Calu3 (cell line): ENCODE results near the gene OXGR1. TPM values are rescaled to one million over a fixed set of nuclear protein-coding genes. Genes with fewer than 3 reads are reported as not detected.

Experiments used
- BruUV-seq: library from RNA; stranded (reverse); fragments of 400-500 nt; replicated peaks from 2 replicates; lab custom pipeline; 2021; lab: Mats Ljungman, UMichigan
- CTCF ChIA-PET: fragments of 300-600 bp; sonication (Branson Sonifier 250); formaldehyde crosslinking; loops from one replicate; lab custom pipeline; 2022; ENCODE audit warnings: antibody characterized with exemption; lab: Charles Lee
- DNase-seq: peaks from one replicate; pipeline ENCODE4 v3.0.0; 2022
- H3K27ac Mint-ChIP-seq: one replicate; pipeline ENCODE4 v1.8.0; 2022; ENCODE audit warnings: mixed read lengths; ENCODE audit not compliant: unreplicated experiment
- H3K27me3 Mint-ChIP-seq: one replicate; pipeline ENCODE4 v1.8.0; 2022; ENCODE audit warnings: mixed read lengths; ENCODE audit not compliant: unreplicated experiment
- H3K36me3 Mint-ChIP-seq: one replicate; pipeline ENCODE4 v1.8.0; 2022; ENCODE audit warnings: mild to moderate bottlenecking, moderate library complexity, mixed read lengths; ENCODE audit not compliant: insufficient read depth, unreplicated experiment
- H3K4me1 Mint-ChIP-seq: one replicate; pipeline ENCODE4 v1.8.0; 2022; ENCODE audit warnings: mild to moderate bottlenecking, low read depth, mixed read lengths; ENCODE audit not compliant: unreplicated experiment
- H3K4me3 Mint-ChIP-seq: one replicate; pipeline ENCODE4 v1.8.0; 2022; ENCODE audit warnings: mild to moderate bottlenecking, low read depth, moderate library complexity, mixed read lengths; ENCODE audit not compliant: unreplicated experiment
- H3K9me3 Mint-ChIP-seq: one replicate; pipeline ENCODE4 v1.8.0; 2022; ENCODE audit warnings: low read depth, mixed read lengths; ENCODE audit not compliant: unreplicated experiment
- CTCF ChIP-seq: fragments of 200-600 bp; IDR thresholded peaks from one replicate; pipeline ENCODE4 v1.8.0; 2022; ENCODE audit warnings: antibody characterized with exemption; ENCODE audit not compliant: unreplicated experiment
- intact Hi-C: fragments of 100-400 bp; cut with micrococcal nuclease; formaldehyde crosslinking; loops from one replicate; pipeline ENCODE4 v1.10.0; 2022; ENCODE audit not compliant: unreplicated experiment
- total RNA-seq: library from RNA; stranded (reverse); gene quantifications from 2 replicates; pipeline ENCODE4 v1.2.3, GENCODE V29; 2022

OXGR1 gene
- total RNA-seq, 1 experiment from 2014 or later: 0.40 TPM

- Mint-ChIP-seq H3K27me3 (peaks cover 4% of the 10 kb centered on the region), H3K27ac (no peak overlapping the region), H3K9me3 (no peaks in the 10 kb centered on the region), H3K4me3 (no peak overlapping the region), H3K4me1 (no peaks in the 10 kb centered on the region), H3K36me3 (no peaks in the 10 kb centered on the region)
- intact Hi-C loops: no loop called here
- no TSS peak for BruUV-seq
- CTCF ChIA-PET: no interaction called here
- no peak for DNase-seq
- TF ChIP-seq CTCF: no peak
These were observed 58.4 kb downstream of the OXGR1 start for GRCh38 chr13:96935901-96936300.

Other genes starting within 250 kb of the OXGR1 start
- gene MBNL2, start 227.9 kb upstream of the OXGR1 start, total RNA-seq: 29.8 and 37.1 TPM in 2 replicates